Activated T-cell treated with anti-CD3 and anti-CD28 coated beads, Interleukin-2, amount 50 U/mL, for 24 hours (primary cell): ENCODE measurements around the gene RNF103.
"Not testable (repeated sequence)": the region's sequence is repeated elsewhere in the genome, so short reads cannot be mapped to it uniquely, and the experiment has no call there.

Experiments
- DNase-seq: peaks from one replicate; pipeline ENCODE4 v3.0.0-alpha.2; 2020
- H3K27ac Mint-ChIP-seq: 2 replicates; pipeline ENCODE4 v1.8.0; 2020; ENCODE audit warnings: mild to moderate bottlenecking, mixed read lengths
- H3K27me3 Mint-ChIP-seq: 2 replicates; pipeline ENCODE4 v1.8.0; 2020; ENCODE audit warnings: mixed read lengths
- H3K36me3 Mint-ChIP-seq: 2 replicates; pipeline ENCODE4 v1.8.0; 2020; ENCODE audit warnings: low read depth, mixed read lengths
- H3K4me1 Mint-ChIP-seq: 2 replicates; pipeline ENCODE4 v1.8.0; 2020; ENCODE audit warnings: low read depth, mixed read lengths
- H3K4me3 Mint-ChIP-seq: 2 replicates; pipeline ENCODE4 v1.8.0; 2020; ENCODE audit warnings: mild to moderate bottlenecking, moderate library complexity, mixed read lengths
- H3K9me3 Mint-ChIP-seq: 2 replicates; pipeline ENCODE4 v1.8.0; 2020; ENCODE audit warnings: mixed read lengths

The RNF103 gene

GRCh38 chr2:86613515-86613914, 10.2 kb downstream of the RNF103 start:
- H3K27ac Mint-ChIP-seq, result no peak overlapping the region
- H3K4me1 Mint-ChIP-seq, result peaks cover 51% of the 10 kb centered on the region
- no peaks in the 10 kb centered on the region for H3K9me3 Mint-ChIP-seq
- no peak overlapping the region for H3K4me3 Mint-ChIP-seq
- no peak for DNase-seq
- H3K36me3 Mint-ChIP-seq, result peaks cover 81% of the 10 kb centered on the region
- no peaks in the 10 kb centered on the region for H3K27me3 Mint-ChIP-seq

GRCh38 chr2:86610871-86611270, 12.8 kb downstream of the RNF103 start:
- DNase-seq, result no peak
- Mint-ChIP-seq H3K36me3 (peaks cover 78% of the 10 kb centered on the region), H3K27ac (no peak overlapping the region), H3K4me3 (no peak overlapping the region), H3K9me3 (no peaks in the 10 kb centered on the region), H3K27me3 (no peaks in the 10 kb centered on the region), H3K4me1 (peaks cover 34% of the 10 kb centered on the region)

GRCh38 chr2:86608832-86609410, 14.7 kb downstream of the RNF103 start:
- Mint-ChIP-seq H3K27ac (peak overlapping the region; percentile 82), H3K27me3 (no peaks in the 10 kb centered on the region), H3K4me1 (peaks cover 35% of the 10 kb centered on the region), H3K4me3 (no peak overlapping the region), H3K36me3 (peaks cover 82% of the 10 kb centered on the region), H3K9me3 (no peaks in the 10 kb centered on the region)
- DNase-seq, result no peak

- no peaks in the 10 kb centered on the region for H3K27me3 Mint-ChIP-seq
Observed at GRCh38 chr2:86603905-86604304, 19.8 kb downstream of the RNF103 start.

GRCh38 chr2:86598966-86599365, 24.7 kb downstream of the RNF103 start:
- Mint-ChIP-seq H3K4me3 (no peak overlapping the region), H3K27me3 (peaks cover 3% of the 10 kb centered on the region), H3K4me1 (no peaks in the 10 kb centered on the region), H3K36me3 (peaks cover 12% of the 10 kb centered on the region), H3K9me3 (no peaks in the 10 kb centered on the region), H3K27ac (no peak overlapping the region)
- no peak for DNase-seq

More at GRCh38 chr2:86603905-86604304, 19.8 kb downstream of the RNF103 start:
- no peak for DNase-seq
- H3K9me3 Mint-ChIP-seq, result no peaks in the 10 kb centered on the region
- H3K36me3 Mint-ChIP-seq, result peaks cover 53% of the 10 kb centered on the region
- peaks cover 8% of the 10 kb centered on the region for H3K4me1 Mint-ChIP-seq
- no peak overlapping the region for H3K4me3 Mint-ChIP-seq
- peak overlapping the region; percentile 51 for H3K27ac Mint-ChIP-seq

- Mint-ChIP-seq H3K4me1 (no peaks in the 10 kb centered on the region), H3K27ac (no peak overlapping the region), H3K4me3 (no peak overlapping the region), H3K36me3 (no peaks in the 10 kb centered on the region), H3K9me3 (no peaks in the 10 kb centered on the region), H3K27me3 (peaks cover 5% of the 10 kb centered on the region)
- no peak for DNase-seq
Observed at GRCh38 chr2:86596118-86596517, 27.5 kb downstream of the RNF103 start.

GRCh38 chr2:86593266-86593665, 30.4 kb downstream of the RNF103 start:
- H3K4me1 Mint-ChIP-seq, result no peaks in the 10 kb centered on the region
- H3K4me3 Mint-ChIP-seq, result no peak overlapping the region
- H3K36me3 Mint-ChIP-seq, result no peaks in the 10 kb centered on the region
- H3K9me3 Mint-ChIP-seq, result peaks cover 3% of the 10 kb centered on the region
- peaks cover 9% of the 10 kb centered on the region for H3K27me3 Mint-ChIP-seq
- H3K27ac Mint-ChIP-seq, result no peak overlapping the region
- no peak for DNase-seq

- peaks cover 3% of the 10 kb centered on the region for H3K9me3 Mint-ChIP-seq
- H3K36me3 Mint-ChIP-seq, result no peaks in the 10 kb centered on the region
- H3K27ac Mint-ChIP-seq, result no peak overlapping the region
- no peaks in the 10 kb centered on the region for H3K4me1 Mint-ChIP-seq
- no peak for DNase-seq
- H3K27me3 Mint-ChIP-seq, result peaks cover 9% of the 10 kb centered on the region
- H3K4me3 Mint-ChIP-seq, result no peak overlapping the region
Observed at GRCh38 chr2:86592547-86593230, 31.0 kb downstream of the RNF103 start.

GRCh38 chr2:86589701-86590100, 34.0 kb downstream of the RNF103 start:
- H3K36me3 Mint-ChIP-seq, H3K27me3 Mint-ChIP-seq, H3K4me1 Mint-ChIP-seq, H3K27ac Mint-ChIP-seq, DNase-seq, H3K4me3 Mint-ChIP-seq, H3K9me3 Mint-ChIP-seq: not testable (repeated sequence)

GRCh38 chr2:86584151-86584913, 39.3 kb downstream of the RNF103 start:
- no peak for DNase-seq
- Mint-ChIP-seq H3K27me3 (no peaks in the 10 kb centered on the region), H3K9me3 (peaks cover 6% of the 10 kb centered on the region), H3K36me3 (no peaks in the 10 kb centered on the region), H3K4me3 (peak overlapping the region; percentile 11), H3K27ac (peak overlapping the region; percentile 89), H3K4me1 (peaks cover 26% of the 10 kb centered on the region)

- Mint-ChIP-seq H3K4me3 (no peak overlapping the region), H3K9me3 (peaks cover 9% of the 10 kb centered on the region), H3K27ac (no peak overlapping the region), H3K36me3 (no peaks in the 10 kb centered on the region), H3K27me3 (no peaks in the 10 kb centered on the region), H3K4me1 (peaks cover 26% of the 10 kb centered on the region)
- DNase-seq, result no peak
Observed at GRCh38 chr2:86580560-86580959, 43.1 kb downstream of the RNF103 start.

GRCh38 chr2:86577817-86578456, 45.7 kb downstream of the RNF103 start:
- Mint-ChIP-seq H3K27me3 (no peaks in the 10 kb centered on the region), H3K9me3 (peaks cover 9% of the 10 kb centered on the region), H3K4me1 (peaks cover 5% of the 10 kb centered on the region), H3K4me3 (no peak overlapping the region), H3K27ac (no peak overlapping the region), H3K36me3 (no peaks in the 10 kb centered on the region)
- no peak for DNase-seq

- DNase-seq, result no peak
- Mint-ChIP-seq H3K4me1 (no peaks in the 10 kb centered on the region), H3K27me3 (no peaks in the 10 kb centered on the region), H3K4me3 (no peak overlapping the region), H3K27ac (no peak overlapping the region), H3K36me3 (no peaks in the 10 kb centered on the region), H3K9me3 (no peaks in the 10 kb centered on the region)
Observed at GRCh38 chr2:86570059-86570458, 53.6 kb downstream of the RNF103 start.

GRCh38 chr2:86566821-86567190, 56.9 kb downstream of the RNF103 start:
- Mint-ChIP-seq H3K4me3 (no peak overlapping the region), H3K36me3 (peaks cover 15% of the 10 kb centered on the region), H3K27me3 (no peaks in the 10 kb centered on the region), H3K4me1 (peaks cover 18% of the 10 kb centered on the region), H3K27ac (no peak overlapping the region), H3K9me3 (peaks cover 5% of the 10 kb centered on the region)
- no peak for DNase-seq
